GM12878 (cell line): ENCODE measurements around the gene NEURL3. TPM values are rescaled to one million over a fixed set of nuclear protein-coding genes. Genes with fewer than 3 reads are reported as not detected.

ENCODE experiments used
- BCL11A ChIP-seq: IDR thresholded peaks from 2 replicates; pipeline ENCODE4 v1.6.1; 2011; ENCODE audit warnings: low read depth, low read length
- CUX1 ChIP-seq: IDR thresholded peaks from 2 replicates; pipeline ENCODE4 v1.6.1; 2012; ENCODE audit warnings: improper control_type of control experiment, low read depth, low read length; ENCODE audit not compliant: insufficient replicate concordance
- GABPA ChIP-seq: IDR thresholded peaks from 2 replicates; pipeline ENCODE4 v1.6.1; 2014; ENCODE audit warnings: antibody characterized with exemption, low read depth, mild to moderate bottlenecking, inconsistent platforms
- JUNB ChIP-seq: IDR thresholded peaks from 2 replicates; pipeline ENCODE4 v1.6.1; 2016; ENCODE audit warnings: antibody characterized with exemption, mild to moderate bottlenecking
- MLLT1 ChIP-seq: fragments of 450-650 bp; IDR thresholded peaks from 2 replicates; pipeline ENCODE4 v1.6.1; 2016; ENCODE audit warnings: mild to moderate bottlenecking
- NBN ChIP-seq: fragments of 450-650 bp; IDR thresholded peaks from 2 replicates; pipeline ENCODE4 v1.6.1; 2016
- PML ChIP-seq: IDR thresholded peaks from 2 replicates; pipeline ENCODE4 v1.6.1; 2012; ENCODE audit warnings: low read length, inconsistent platforms
- TARDBP ChIP-seq: IDR thresholded peaks from 2 replicates; pipeline ENCODE4 v1.6.1; 2016; ENCODE audit warnings: borderline replicate concordance
- TCF7 ChIP-seq: IDR thresholded peaks from 2 replicates; pipeline ENCODE4 v1.6.1; 2014; ENCODE audit warnings: antibody characterized with exemption, borderline replicate concordance
- polyA plus RNA-seq, 11 experiments: library from polyadenylated mRNA; depleted of rRNA in 4 of 11; unstranded in 6 of 11; stranded (reverse) in 5 of 11; fragments of >200 nt; fragmentation: Nextera tagmentation in 4 of 11; fragmentation: Illumina TruSeq in 1 of 11; extraction: Ambion mirVana in 4 of 11; extraction: Trizol in 1 of 11; gene quantifications; 1 replicate in 1 of 11; 2 replicates in 10 of 11; pipeline versions ENCODE4 v1.2.1 to v1.2.3, GENCODE V29; 2011 to 2016; ENCODE audit warnings: inconsistent platforms in 2 of 11, missing spikeins in 2 of 11, low read depth in 1 of 11
- total RNA-seq, 4 experiments: library from RNA; depleted of rRNA in 3 of 4; stranded (reverse); fragments of >200 nt in 3 of 4; fragmentation: Illumina TruSeq in 1 of 4; extraction: Trizol in 1 of 4; gene quantifications; 2 replicates each; pipeline versions ENCODE4 v1.2.1 to v1.2.3, GENCODE V29; 2013 to 2021

NEURL3 gene
- total and polyA plus RNA-seq, 10 of the 15 experiments (the other 5 are each of a cell fraction or from before 2014, with no cell fraction given): 0.03 to 6.3 (median 0.47) TPM

DNA sequence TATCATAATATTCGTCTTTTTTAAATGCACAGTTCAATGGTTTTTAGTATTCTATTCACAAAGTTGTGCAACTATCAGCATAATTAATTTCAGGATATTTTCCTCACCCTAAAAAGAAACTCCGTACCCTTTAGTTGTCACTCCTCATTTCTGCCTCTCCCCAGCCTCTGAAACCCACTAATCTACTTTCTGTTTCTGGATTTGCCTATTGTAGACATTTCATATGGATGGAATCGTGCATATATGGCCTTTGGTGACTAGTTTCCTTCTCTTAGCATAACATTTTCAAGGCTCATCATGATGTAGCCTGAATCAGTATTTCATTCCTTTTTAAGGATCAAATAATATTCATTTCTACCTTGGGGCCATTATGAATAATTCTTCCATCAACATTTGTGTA, 18.5 kb downstream of the NEURL3 start (continued):
- TF ChIP-seq CUX1: no peak
- TF ChIP-seq GABPA: no peak
- no peak for TF ChIP-seq TCF7
- no peak for TF ChIP-seq TARDBP
- no peak for TF ChIP-seq NBN
- TF ChIP-seq PML: no peak
- TF ChIP-seq JUNB: no peak
- TF ChIP-seq MLLT1: no peak
- TF ChIP-seq BCL11A: no peak
